HEK293T (cell line): ENCODE measurements around the gene SLC30A1.

ENCODE experiments used
- ELF4 ChIP-seq: fragments of 450-650 bp; IDR thresholded peaks from 2 replicates; pipeline ENCODE4 v1.6.1; 2017; ENCODE audit warnings: antibody characterized with exemption
- FOXM1 ChIP-seq: fragments of 450-650 bp; IDR thresholded peaks from 2 replicates; pipeline ENCODE4 v1.6.1; 2017; ENCODE audit warnings: mild to moderate bottlenecking, borderline replicate concordance
- LEF1 ChIP-seq: fragments of 450-650 bp; IDR thresholded peaks from 2 replicates; pipeline ENCODE4 v1.6.1; 2017; ENCODE audit warnings: mild to moderate bottlenecking, borderline replicate concordance
- TF ChIP-seq, protein P1 (sequence below): fragments of 450-650 bp; IDR thresholded peaks from 2 replicates; pipeline ENCODE4 v1.6.1; 2016

DNA sequence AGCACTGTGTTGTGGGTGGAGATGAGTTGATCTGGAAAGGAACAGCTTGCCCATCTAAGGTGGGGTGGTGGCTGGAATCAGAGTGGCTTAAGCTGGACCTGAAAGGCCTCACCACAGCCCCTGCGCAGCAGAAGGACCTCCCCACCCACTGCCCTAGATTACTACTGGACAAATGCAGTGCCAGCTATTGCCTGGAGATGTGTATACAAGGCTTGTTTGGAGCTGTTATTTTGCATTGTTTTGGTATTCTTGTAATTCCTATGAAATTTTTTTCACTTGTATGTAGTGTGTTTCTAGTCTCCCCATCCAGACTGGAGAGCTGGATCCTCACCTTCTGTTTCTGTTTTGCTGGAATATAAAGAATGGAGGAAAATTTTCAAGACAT lies 1.3 kb upstream of the SLC30A1 start:
- TF ChIP-seq, protein P1, sequence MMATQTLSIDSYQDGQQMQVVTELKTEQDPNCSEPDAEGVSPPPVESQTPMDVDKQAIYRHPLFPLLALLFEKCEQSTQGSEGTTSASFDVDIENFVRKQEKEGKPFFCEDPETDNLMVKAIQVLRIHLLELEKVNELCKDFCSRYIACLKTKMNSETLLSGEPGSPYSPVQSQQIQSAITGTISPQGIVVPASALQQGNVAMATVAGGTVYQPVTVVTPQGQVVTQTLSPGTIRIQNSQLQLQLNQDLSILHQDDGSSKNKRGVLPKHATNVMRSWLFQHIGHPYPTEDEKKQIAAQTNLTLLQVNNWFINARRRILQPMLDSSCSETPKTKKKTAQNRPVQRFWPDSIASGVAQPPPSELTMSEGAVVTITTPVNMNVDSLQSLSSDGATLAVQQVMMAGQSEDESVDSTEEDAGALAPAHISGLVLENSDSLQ, result no peak
- TF ChIP-seq LEF1 (no peak), ELF4 (no peak), FOXM1 (no peak)
